DND-41 (cell line): Measurements from ENCODE around the gene PRDM15.

ENCODE experiments used
- CTCF ChIP-seq: IDR thresholded peaks from 2 replicates; pipeline ENCODE4 v1.5.1; 2012; ENCODE audit warnings: borderline replicate concordance, low read length, moderate library complexity, mild to moderate bottlenecking; ENCODE audit not compliant: poor library complexity, severe bottlenecking; ENCODE audit errors: extremely low read depth
- EZH2 ChIP-seq: IDR thresholded peaks from 3 replicates; pipeline ENCODE4 v1.6.1; 2012; ENCODE audit warnings: borderline replicate concordance, low read depth, mild to moderate bottlenecking, moderate library complexity, low read length, inconsistent platforms; ENCODE audit not compliant: severe bottlenecking

- TF ChIP-seq CTCF, result no peak
- TF ChIP-seq EZH2, result no peak
These were observed 21.3 kb upstream of the PRDM15 start for GRCh38 chr21:41900401-41900800.
